B cell (primary cell): ENCODE measurements around the gene ENG. TPM values are rescaled to one million over a fixed set of nuclear protein-coding genes. Genes with fewer than 3 reads are reported as not detected.

Experiments
- ATAC-seq: fragments of 200-7000 bp; cut with Tn5 transposase; one replicate; pipeline ENCODE4 v1.10.0; 2021; ENCODE audit warnings: low read depth, mild to moderate bottlenecking, moderate number of reproducible peaks, moderate library complexity
- CTCF ChIA-PET: fragments of 350-600 bp; sonication (Branson Sonifier 250); formaldehyde crosslinking; loops from one replicate; lab custom pipeline; 2021; ENCODE audit warnings: antibody characterized with exemption, inconsistent platforms; lab: Charles Lee
- POLR2A ChIA-PET: fragments of 350-600 bp; sonication (Branson Sonifier 250); formaldehyde crosslinking; loops from one replicate; lab custom pipeline; 2021; ENCODE audit warnings: antibody characterized with exemption; lab: Charles Lee
- DNase-seq: peaks from one replicate; pipeline ENCODE4 v3.0.0; 2013
- H2AFZ ChIP-seq: 2 replicates; pipeline ENCODE4 v1.6.1; 2012; ENCODE audit warnings: mild to moderate bottlenecking, low read depth, low read length; ENCODE audit not compliant: insufficient read depth, poor library complexity, severe bottlenecking
- H3K27ac ChIP-seq, 2 donors: 1 replicate in 1 of 2; 2 replicates in 1 of 2; pipeline ENCODE4 v1.5.1; 2012 to 2013; ENCODE audit warnings: low read length in 2 of 2, mild to moderate bottlenecking in 2 of 2, moderate library complexity in 1 of 2
- H3K27me3 ChIP-seq, 4 experiments: fragments of 200-600 bp in 1 of 4; sonication (generic) in 1 of 4; replicated peaks in 1 of 4; 1 replicate in 2 of 4; 2 replicates in 2 of 4; pipeline versions ENCODE4 v1.6.1 to v1.7.0; 2013 to 2016; ENCODE audit warnings: low read length in 3 of 4, mild to moderate bottlenecking in 2 of 4, mixed read lengths in 1 of 4, moderate library complexity in 1 of 4; ENCODE audit not compliant: insufficient read depth in 4 of 4, control insufficient read depth in 3 of 4; ENCODE audit errors: control extremely low read depth in 1 of 4
- H3K36me3 ChIP-seq, 2 experiments: replicated peaks in 1 of 2; 1 replicate in 1 of 2; 2 replicates in 1 of 2; pipeline versions ENCODE4 v1.6.1 to v1.7.1; 2013; ENCODE audit warnings: low read length in 1 of 2; ENCODE audit not compliant: insufficient read depth in 2 of 2, control insufficient read depth in 1 of 2; ENCODE audit errors: control extremely low read depth in 1 of 2, extremely low read depth in 1 of 2
- H3K4me1 ChIP-seq, 2 donors: fragments of 200-600 bp in 1 of 2; sonication (generic) in 1 of 2; 1 replicate in 1 of 2; 2 replicates in 1 of 2; pipeline versions ENCODE4 v1.5.1 to v1.6.1; 2013 to 2017; ENCODE audit warnings: low read length in 2 of 2; ENCODE audit not compliant: control insufficient read depth in 2 of 2, insufficient read depth in 2 of 2
- H3K4me2 ChIP-seq: replicated peaks from 2 replicates; pipeline ENCODE3; 2012; ENCODE audit warnings: mild to moderate bottlenecking, low read depth, low read length; ENCODE audit not compliant: poor library complexity, severe bottlenecking
- H3K4me3 ChIP-seq, 5 experiments: fragments of 200-600 bp in 1 of 5; sonication (generic) in 1 of 5; 1 replicate in 3 of 5; 2 replicates in 2 of 5; pipeline versions ENCODE4 v1.5.1 to v1.7.0; 2011 to 2016; ENCODE audit warnings: low read length in 4 of 5, mild to moderate bottlenecking in 4 of 5, low read depth in 2 of 5, control low read depth in 1 of 5, moderate library complexity in 1 of 5; ENCODE audit not compliant: insufficient read depth in 1 of 5; ENCODE audit errors: control extremely low read depth in 1 of 5, extremely low read depth in 1 of 5
- H3K79me2 ChIP-seq: fragments of 200-600 bp; sonication (generic); one replicate; pipeline ENCODE4 v1.6.0; 2016; ENCODE audit warnings: low read length; ENCODE audit not compliant: control insufficient read depth, insufficient read depth
- H3K9ac ChIP-seq: fragments of 200-600 bp; sonication (generic); 2 replicates; pipeline ENCODE4 v1.6.1; 2017; ENCODE audit warnings: mild to moderate bottlenecking, low read length, moderate library complexity
- H3K9me3 ChIP-seq, 3 donors: one replicate each; pipeline versions ENCODE4 v1.6.1 to v1.7.1; 2013; ENCODE audit warnings: low read length in 2 of 3; ENCODE audit not compliant: control insufficient read depth in 2 of 3, insufficient read depth in 1 of 3; ENCODE audit errors: control extremely low read depth in 1 of 3
- H4K20me1 ChIP-seq: 2 replicates; pipeline ENCODE4 v1.6.0; 2012; ENCODE audit warnings: mild to moderate bottlenecking, low read length; ENCODE audit not compliant: insufficient read depth, control insufficient read depth, poor library complexity, severe bottlenecking
- H3K27ac Mint-ChIP-seq: one replicate; pipeline ENCODE4 v1.8.0; 2021; ENCODE audit warnings: mixed read lengths
- H3K27me3 Mint-ChIP-seq: one replicate; pipeline ENCODE4 v1.8.0; 2021; ENCODE audit warnings: mixed read lengths
- H3K4me1 Mint-ChIP-seq: one replicate; pipeline ENCODE4 v1.8.0; 2021; ENCODE audit warnings: mixed read lengths
- H3K4me3 Mint-ChIP-seq: one replicate; pipeline ENCODE4 v1.8.0; 2021; ENCODE audit warnings: mixed read lengths
- H3K9me3 Mint-ChIP-seq: one replicate; pipeline ENCODE4 v1.8.0; 2022; ENCODE audit warnings: mixed read lengths; ENCODE audit not compliant: insufficient read depth
- CTCF ChIP-seq: fragments of 200-600 bp; IDR thresholded peaks from one replicate; pipeline ENCODE4 v1.8.0; 2022; ENCODE audit warnings: antibody characterized with exemption, mild to moderate bottlenecking
- EZH2 ChIP-seq: IDR thresholded peaks from 2 replicates; pipeline ENCODE4 v1.6.1; 2012; ENCODE audit warnings: borderline replicate concordance, low read depth, mild to moderate bottlenecking, moderate library complexity, low read length; ENCODE audit not compliant: insufficient read depth, poor library complexity, severe bottlenecking
- WGBS: methylation state at CpG from one replicate; pipeline ENCODE4 v1.1.5; 2013; ENCODE audit warnings: missing lambda C conversion rate; ENCODE audit not compliant: insufficient coverage; 5-methylcytosine and 5-hydroxymethylcytosine counted together
- intact Hi-C: fragments of 100-400 bp; cut with micrococcal nuclease; formaldehyde crosslinking; loops from one replicate; pipeline ENCODE4 v1.10.0; 2022
- polyA plus RNA-seq: library from polyadenylated mRNA; depleted of rRNA; stranded (reverse); fragments of >200 nt; gene quantifications from 2 replicates; pipeline ENCODE4 v1.2.3, GENCODE V29; 2012
- total RNA-seq, 2 donors: library from RNA; stranded (reverse); fragments of 120-200 nt in 1 of 2; gene quantifications; 1 replicate in 1 of 2; 2 replicates in 1 of 2; pipeline versions ENCODE4 v1.2.3 to v1.2.4, GENCODE V29; 2013 to 2022

The ENG gene
- total and polyA plus RNA-seq, 2 donors (not counting 1 experiment from before 2014, with no cell fraction given): 5.4 to 12.6 TPM

GRCh38 chr9:127844821-127845359, 9.6 kb downstream of the ENG start:
- POLR2A ChIA-PET: no interaction called here
- H3K9me3 Mint-ChIP-seq: peaks cover 10% of the 10 kb centered on the region

More at GRCh38 chr9:127844821-127845359, 9.6 kb downstream of the ENG start:
- Histone ChIP-seq H3K4me1 (no peaks in the 10 kb centered on the region), H2AFZ (no peak overlapping the region), H3K27ac (no peak overlapping the region), H3K4me3 (no peak overlapping the region), H3K36me3 (no peaks in the 10 kb centered on the region), H4K20me1 (no peaks in the 10 kb centered on the region), H3K27me3 (no peaks in the 10 kb centered on the region), H3K79me2 (peaks cover 4% of the 10 kb centered on the region), H3K9me3 (peaks cover 0 to 19% (median 11%) of the 10 kb centered on the region in 3 donors), H3K9ac (no peak overlapping the region), H3K4me2 (no peak overlapping the region)
- Mint-ChIP-seq H3K27ac (no peak overlapping the region), H3K27me3 (no peaks in the 10 kb centered on the region), H3K4me1 (no peaks in the 10 kb centered on the region), H3K4me3 (no peak overlapping the region)
- DNase-seq (no peak), ATAC-seq (no peak)
- CTCF ChIA-PET: interaction anchor here (1.0 kb wide), 1 partner anchor 24 kb away, joined by 4 read pairs; no protein-coding TSS in a partner anchor
- TF ChIP-seq CTCF (no peak), EZH2 (no peak)
- WGBS: 96% methylated on average over 14 of the region's 16 CpGs
- intact Hi-C loops: no loop called here
